Fibroblast of lung (primary cell): ENCODE results near the gene GUK1. TPM values are rescaled to one million over a fixed set of nuclear protein-coding genes. Genes with fewer than 3 reads are reported as not detected.

Source experiments
- DNase-seq, 2 donors: peaks; one replicate each; pipeline versions ENCODE4 v3.0.0 to v3.0.0-alpha.2; 2010; ENCODE audit warnings: low read depth in 2 of 2
- H2AFZ ChIP-seq: 2 replicates; pipeline ENCODE4 v1.5.1; 2012; ENCODE audit warnings: low read length, control low read depth, inconsistent platforms
- H3K27ac ChIP-seq: 2 replicates; pipeline ENCODE4 v1.5.1; 2011; ENCODE audit warnings: low read length, control low read depth; ENCODE audit not compliant: insufficient read depth
- H3K27me3 ChIP-seq: 2 replicates; pipeline ENCODE4 v1.5.1; 2011; ENCODE audit warnings: mild to moderate bottlenecking, low read length; ENCODE audit not compliant: control insufficient read depth, insufficient read depth
- H3K36me3 ChIP-seq: 2 replicates; pipeline ENCODE4 v1.5.1; 2011; ENCODE audit warnings: low read length; ENCODE audit not compliant: control insufficient read depth, insufficient read depth
- H3K4me1 ChIP-seq: 2 replicates; pipeline ENCODE4 v1.5.1; 2011; ENCODE audit warnings: low read length; ENCODE audit not compliant: control insufficient read depth, insufficient read depth; ENCODE audit errors: extremely low read depth
- H3K4me2 ChIP-seq: 2 replicates; pipeline ENCODE4 v1.5.1; 2011; ENCODE audit warnings: low read length, control low read depth; ENCODE audit not compliant: insufficient read depth; ENCODE audit errors: extremely low read depth
- H3K4me3 ChIP-seq, 4 experiments: fragments of 200-600 bp in 1 of 4; sonication (generic) in 1 of 4; replicated peaks in 1 of 4; 2 replicates each; pipeline ENCODE4 v1.5.1; 2011 to 2016; ENCODE audit warnings: low read length in 4 of 4, low read depth in 3 of 4, mild to moderate bottlenecking in 3 of 4, control low read depth in 2 of 4, inconsistent platforms in 1 of 4, mixed read lengths in 1 of 4; ENCODE audit not compliant: insufficient read depth in 1 of 4; ENCODE audit errors: control extremely low read depth in 1 of 4
- H3K79me2 ChIP-seq: 2 replicates; pipeline ENCODE4 v1.5.1; 2012; ENCODE audit warnings: mild to moderate bottlenecking, low read length, inconsistent platforms; ENCODE audit not compliant: control insufficient read depth, insufficient read depth
- H3K9ac ChIP-seq: 2 replicates; pipeline ENCODE4 v1.5.1; 2011; ENCODE audit warnings: mild to moderate bottlenecking, low read length, control low read depth; ENCODE audit not compliant: insufficient read depth
- H3K9me3 ChIP-seq: 2 replicates; pipeline ENCODE4 v1.5.1; 2012; ENCODE audit warnings: low read depth, low read length; ENCODE audit not compliant: control insufficient read depth, insufficient read depth
- H4K20me1 ChIP-seq: 2 replicates; pipeline ENCODE4 v1.5.1; 2011; ENCODE audit warnings: low read length; ENCODE audit not compliant: control insufficient read depth, insufficient read depth; ENCODE audit errors: extremely low read depth
- EZH2 ChIP-seq: IDR thresholded peaks from 2 replicates; pipeline ENCODE4 v1.5.1; 2012; ENCODE audit warnings: low read length, control low read depth, mild to moderate bottlenecking; ENCODE audit errors: missing control alignments
- polyA plus RNA-seq, 2 donors: library from polyadenylated mRNA; depleted of rRNA in 1 of 2; stranded (reverse) in 1 of 2; unstranded in 1 of 2; fragments of >200 nt; gene quantifications; 2 replicates each; pipeline ENCODE4 v1.2.1, GENCODE V29; 2011 to 2012; ENCODE audit warnings: missing spikeins in 1 of 2
- total RNA-seq: library from RNA; depleted of rRNA; stranded (reverse); fragments of >200 nt; gene quantifications from 2 replicates; pipeline ENCODE4 v1.2.1, GENCODE V29; 2014
- TF ChIP-seq, protein P1 (sequence below), 2 donors: IDR thresholded peaks in 1 of 2; conservative IDR thresholded peaks in 1 of 2; 1 replicate in 1 of 2; 2 replicates in 1 of 2; pipeline ENCODE4 v1.5.1; 2011 to 2012; ENCODE audit warnings: low read length in 2 of 2, control low read depth in 1 of 2, inconsistent platforms in 1 of 2, low read depth in 1 of 2, mild to moderate bottlenecking in 1 of 2

GUK1 gene
- total and polyA plus RNA-seq, 2 donors (not counting 1 experiment from before 2014, with no cell fraction given), result 217 to 479 TPM

DNA sequence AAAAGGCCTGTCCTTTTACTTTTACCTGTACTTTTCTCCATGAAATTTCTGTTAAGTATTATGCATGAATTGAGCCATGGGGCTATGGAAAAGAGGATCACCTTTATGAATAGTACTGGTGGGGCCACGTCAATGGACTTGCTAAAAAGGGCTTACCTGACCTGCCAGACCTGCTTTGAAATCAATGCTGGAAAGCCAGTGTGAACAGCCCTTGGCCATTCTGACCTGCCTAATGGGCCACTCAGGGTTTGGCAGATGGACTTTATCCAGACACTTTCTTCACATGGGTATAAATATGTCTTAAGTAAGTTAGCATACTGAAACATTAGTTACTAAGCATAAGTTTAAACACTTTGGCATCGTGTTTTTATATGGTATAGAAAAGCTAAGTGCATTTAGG, 8.3 kb upstream of the GUK1 start:
- peaks cover 7% of the 10 kb centered on the region for H3K27me3 ChIP-seq
- no peaks in the 10 kb centered on the region for H3K9me3 ChIP-seq
- H4K20me1 ChIP-seq, result no peaks in the 10 kb centered on the region
- TF ChIP-seq, protein P1, sequence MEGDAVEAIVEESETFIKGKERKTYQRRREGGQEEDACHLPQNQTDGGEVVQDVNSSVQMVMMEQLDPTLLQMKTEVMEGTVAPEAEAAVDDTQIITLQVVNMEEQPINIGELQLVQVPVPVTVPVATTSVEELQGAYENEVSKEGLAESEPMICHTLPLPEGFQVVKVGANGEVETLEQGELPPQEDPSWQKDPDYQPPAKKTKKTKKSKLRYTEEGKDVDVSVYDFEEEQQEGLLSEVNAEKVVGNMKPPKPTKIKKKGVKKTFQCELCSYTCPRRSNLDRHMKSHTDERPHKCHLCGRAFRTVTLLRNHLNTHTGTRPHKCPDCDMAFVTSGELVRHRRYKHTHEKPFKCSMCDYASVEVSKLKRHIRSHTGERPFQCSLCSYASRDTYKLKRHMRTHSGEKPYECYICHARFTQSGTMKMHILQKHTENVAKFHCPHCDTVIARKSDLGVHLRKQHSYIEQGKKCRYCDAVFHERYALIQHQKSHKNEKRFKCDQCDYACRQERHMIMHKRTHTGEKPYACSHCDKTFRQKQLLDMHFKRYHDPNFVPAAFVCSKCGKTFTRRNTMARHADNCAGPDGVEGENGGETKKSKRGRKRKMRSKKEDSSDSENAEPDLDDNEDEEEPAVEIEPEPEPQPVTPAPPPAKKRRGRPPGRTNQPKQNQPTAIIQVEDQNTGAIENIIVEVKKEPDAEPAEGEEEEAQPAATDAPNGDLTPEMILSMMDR (conservative IDR thresholded peaks at IDR 0.05 in 1 of 2, IDR thresholded peaks at IDR 0.05 in 1 of 2; ENCODE audit: low read depth in 1 of 2, low read length in 2 of 2), result no peak
- no peak for TF ChIP-seq EZH2
- H3K79me2 ChIP-seq, result no peaks in the 10 kb centered on the region
- H3K4me1 ChIP-seq, result no peaks in the 10 kb centered on the region
- DNase-seq, result no peak
- no peak overlapping the region for H3K9ac ChIP-seq
- no peak overlapping the region for H2AFZ ChIP-seq
- H3K4me2 ChIP-seq, result no peak overlapping the region
- H3K36me3 ChIP-seq, result no peaks in the 10 kb centered on the region
- no peak overlapping the region for H3K4me3 ChIP-seq
- no peak overlapping the region for H3K27ac ChIP-seq

DNA sequence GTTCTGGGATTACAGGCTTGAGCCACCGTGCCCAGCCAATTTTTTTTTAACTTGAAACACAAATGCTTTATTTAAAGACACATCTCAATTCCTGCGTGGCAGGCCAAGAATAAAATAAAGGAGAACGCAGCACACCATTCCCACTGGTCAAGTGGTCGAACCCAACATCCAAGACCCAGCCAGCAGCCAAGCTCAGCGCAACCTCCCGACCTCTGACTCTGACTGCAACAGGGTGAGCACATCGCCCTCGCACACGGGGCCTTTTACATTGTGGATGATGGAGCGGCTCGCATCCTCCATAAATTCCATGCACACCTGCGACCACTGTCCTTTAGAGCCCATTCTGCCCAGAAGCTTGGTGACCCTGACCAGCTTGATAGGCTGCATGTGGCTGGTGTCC, 5.5 kb upstream of the GUK1 start:
- no peaks in the 10 kb centered on the region for H3K36me3 ChIP-seq
- no peaks in the 10 kb centered on the region for H3K79me2 ChIP-seq
- H3K27ac ChIP-seq, result no peak overlapping the region
- no peak overlapping the region for H3K4me3 ChIP-seq
- no peaks in the 10 kb centered on the region for H4K20me1 ChIP-seq
- no peak overlapping the region for H2AFZ ChIP-seq
- peaks cover 12% of the 10 kb centered on the region for H3K27me3 ChIP-seq
- H3K9me3 ChIP-seq, result no peaks in the 10 kb centered on the region
- no peaks in the 10 kb centered on the region for H3K4me1 ChIP-seq
- no peak overlapping the region for H3K9ac ChIP-seq
- TF ChIP-seq, protein P1 (conservative IDR thresholded peaks at IDR 0.05 in 1 of 2, IDR thresholded peaks at IDR 0.05 in 1 of 2; ENCODE audit: low read depth in 1 of 2, low read length in 2 of 2), result no peak
- TF ChIP-seq EZH2, result no peak
- no peak for DNase-seq
- H3K4me2 ChIP-seq, result no peak overlapping the region

DNA sequence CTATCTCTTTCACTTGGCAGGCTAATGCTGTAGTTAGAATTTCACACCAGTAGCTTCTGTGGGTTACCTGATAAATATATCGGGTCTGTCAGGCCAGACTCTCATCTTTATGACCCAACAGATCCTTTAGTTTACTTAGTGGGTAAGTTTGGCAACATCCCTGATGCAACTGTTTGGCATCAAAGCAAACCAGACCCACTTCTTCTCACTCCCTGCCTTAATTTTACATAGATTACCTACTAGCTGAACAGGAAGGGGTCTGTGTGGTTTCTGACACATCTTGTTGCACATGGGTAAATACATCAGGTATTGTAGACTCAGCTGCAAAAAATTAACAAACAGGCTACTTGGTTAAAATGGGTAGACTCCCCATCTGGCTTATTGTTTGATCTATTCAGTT, 3.2 kb upstream of the GUK1 start:
- DNase-seq, result no peak
- TF ChIP-seq EZH2, result no peak
- TF ChIP-seq, protein P1 (conservative IDR thresholded peaks at IDR 0.05 in 1 of 2, IDR thresholded peaks at IDR 0.05 in 1 of 2; ENCODE audit: low read depth in 1 of 2, low read length in 2 of 2), result no peak
- Histone ChIP-seq H3K9ac (no peak overlapping the region), H3K27me3 (peaks cover 12% of the 10 kb centered on the region), H3K4me1 (peaks cover 8% of the 10 kb centered on the region), H3K79me2 (peaks cover 17% of the 10 kb centered on the region), H4K20me1 (no peaks in the 10 kb centered on the region), H3K9me3 (no peaks in the 10 kb centered on the region), H3K36me3 (peaks cover 1% of the 10 kb centered on the region), H3K4me3 (no peak overlapping the region), H3K4me2 (no peak overlapping the region), H2AFZ (no peak overlapping the region), H3K27ac (no peak overlapping the region)
